ENCODE data around the gene TUBG2. TPM values are rescaled to one million over a fixed set of nuclear protein-coding genes. Genes with fewer than 3 reads are reported as not detected.

TUBG2 gene
- total and polyA plus RNA-seq, 10 of the 15 experiments (the other 5 are each of a cell fraction or from before 2014, with no cell fraction given), result 1.2 to 12.5 (median 8.9) TPM

DNA sequence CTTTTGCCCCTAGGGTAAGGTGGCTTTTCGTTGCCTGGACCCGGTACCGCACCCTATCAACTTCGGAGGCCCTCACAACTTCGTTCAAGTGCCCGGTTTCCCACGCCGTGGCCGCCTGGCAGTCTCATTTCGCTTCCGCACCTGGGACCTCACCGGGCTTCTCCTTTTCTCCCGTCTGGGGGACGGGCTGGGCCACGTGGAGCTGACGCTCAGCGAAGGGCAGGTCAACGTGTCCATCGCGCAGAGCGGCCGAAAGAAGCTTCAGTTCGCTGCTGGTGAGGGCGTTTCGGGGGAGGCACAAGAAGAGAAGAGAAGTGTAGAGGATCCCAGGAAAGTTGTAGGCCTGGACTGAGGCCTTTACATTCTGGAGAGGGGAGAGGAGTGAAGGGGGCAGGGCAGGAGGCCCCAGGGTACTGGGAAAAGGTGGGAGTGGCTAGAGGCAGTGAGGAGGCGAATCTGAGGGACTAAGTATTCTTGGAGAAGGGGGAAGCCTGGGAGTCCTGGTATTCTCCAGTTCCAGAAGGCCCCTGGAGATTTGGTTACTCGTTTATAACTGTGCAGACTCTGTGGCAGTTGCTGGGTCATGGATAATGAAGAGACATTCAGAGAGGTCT, 28.7 kb downstream of the TUBG2 start:
- CTCF ChIA-PET, result no interaction called here
- in situ Hi-C loops (cut with MboI), result no loop called here
- Histone ChIP-seq H3K9me3 (replicated peaks; ENCODE audit: control insufficient read depth, insufficient read depth, low read length) (no peaks in the 10 kb centered on the region; the same call in 2 of the 3 replicates), H3K4me1 (ENCODE audit: control insufficient read depth, insufficient read depth, low read length) (no peaks in the 10 kb centered on the region), H3K27me3 (replicated peaks in 1 of 2; ENCODE audit: control insufficient read depth in 2 of 2, insufficient read depth in 2 of 2, low read length in 1 of 2) (no peaks in the 10 kb centered on the region), H3K4me2 (ENCODE audit: control insufficient read depth, insufficient read depth) (no peak overlapping the region), H2AFZ (ENCODE audit: control insufficient read depth, low read depth, low read length) (no peak overlapping the region), H3K9ac (ENCODE audit: control insufficient read depth, insufficient read depth, low read length) (no peak overlapping the region), H4K20me1 (ENCODE audit: control insufficient read depth, insufficient read depth) (no peaks in the 10 kb centered on the region), H3K4me3 (no peak overlapping the region), H3K27ac (ENCODE audit: control insufficient read depth, insufficient read depth) (no peak overlapping the region), H3K79me2 (ENCODE audit: control insufficient read depth, insufficient read depth, low read length) (peaks cover 11% of the 10 kb centered on the region), H3K36me3 (ENCODE audit: control insufficient read depth in 2 of 2, insufficient read depth in 2 of 2, low read length in 1 of 2) (peaks cover 11 to 12% of the 10 kb centered on the region in 2 experiments; a peak in 3 of 4 replicates)
- BruUV-seq (replicated peaks), result no TSS peak
- intact Hi-C loops (cut with micrococcal nuclease; ENCODE audit: unreplicated experiment), result no loop called here
- no peak for ATAC-seq
- POLR2A ChIA-PET, result no interaction called here
- WGBS (ENCODE audit: insufficient coverage, insufficient replicate concordance, low lambda C conversion rate, missing lambda C conversion rate), result 90% methylated on average over 26 of the region's 27 CpGs
- RAD21 ChIA-PET (ENCODE audit: unreplicated experiment), result no interaction called here
- SMC1A ChIA-PET (ENCODE audit: uncharacterized antibody, unreplicated experiment), result no interaction called here
- no peak for DNase-seq (ENCODE audit: low read depth, low spot score)
- no peak for FAIRE-seq
- TF ChIP-seq MXI1 (IDR thresholded peaks at IDR 0.05; ENCODE audit: low read depth, low read length) (no peak), DPF2 (IDR thresholded peaks at IDR 0.05) (no peak), EZH2 (IDR thresholded peaks at IDR 0.05; ENCODE audit: borderline replicate concordance, control insufficient read depth, low read depth, low read length) (no peak), GATAD2B (conservative IDR thresholded peaks at IDR 0.05; ENCODE audit: low read depth) (no peak), CREB1 (IDR thresholded peaks at IDR 0.05; ENCODE audit: low read depth) (no peak), SUPT20H (IDR thresholded peaks at IDR 0.05; ENCODE audit: borderline replicate concordance, control insufficient read depth, low read depth, low read length) (no peak), KLF5 (IDR thresholded peaks at IDR 0.05; ENCODE audit: partially characterized antibody) (no peak), CBX3 (IDR thresholded peaks at IDR 0.05; ENCODE audit: borderline replicate concordance, low read depth) (no peak), TCF7 (IDR thresholded peaks at IDR 0.05; ENCODE audit: borderline replicate concordance) (no peak), CHD1 (IDR thresholded peaks at IDR 0.05; ENCODE audit: low read depth, low read length) (no peak)
- TF ChIP-seq, protein P1, sequence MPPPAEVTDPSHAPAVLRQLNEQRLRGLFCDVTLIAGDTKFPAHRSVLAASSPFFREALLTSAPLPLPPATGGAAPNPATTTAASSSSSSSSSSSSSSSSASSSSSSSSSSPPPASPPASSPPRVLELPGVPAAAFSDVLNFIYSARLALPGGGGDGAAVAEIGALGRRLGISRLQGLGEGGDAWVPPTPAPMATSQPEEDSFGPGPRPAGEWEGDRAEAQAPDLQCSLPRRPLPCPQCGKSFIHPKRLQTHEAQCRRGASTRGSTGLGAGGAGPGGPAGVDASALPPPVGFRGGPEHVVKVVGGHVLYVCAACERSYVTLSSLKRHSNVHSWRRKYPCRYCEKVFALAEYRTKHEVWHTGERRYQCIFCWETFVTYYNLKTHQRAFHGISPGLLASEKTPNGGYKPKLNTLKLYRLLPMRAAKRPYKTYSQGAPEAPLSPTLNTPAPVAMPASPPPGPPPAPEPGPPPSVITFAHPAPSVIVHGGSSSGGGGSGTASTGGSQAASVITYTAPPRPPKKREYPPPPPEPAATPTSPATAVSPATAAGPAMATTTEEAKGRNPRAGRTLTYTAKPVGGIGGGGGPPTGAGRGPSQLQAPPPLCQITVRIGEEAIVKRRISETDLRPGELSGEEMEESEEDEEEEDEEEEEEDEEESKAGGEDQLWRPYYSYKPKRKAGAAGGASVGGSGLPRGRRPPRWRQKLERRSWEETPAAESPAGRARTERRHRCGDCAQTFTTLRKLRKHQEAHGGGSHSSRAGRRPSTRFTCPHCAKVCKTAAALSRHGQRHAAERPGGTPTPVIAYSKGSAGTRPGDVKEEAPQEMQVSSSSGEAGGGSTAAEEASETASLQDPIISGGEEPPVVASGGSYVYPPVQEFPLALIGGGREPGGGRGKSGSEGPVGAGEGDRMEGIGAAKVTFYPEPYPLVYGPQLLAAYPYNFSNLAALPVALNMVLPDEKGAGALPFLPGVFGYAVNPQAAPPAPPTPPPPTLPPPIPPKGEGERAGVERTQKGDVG (CRISPR knock-in tag; IDR thresholded peaks at IDR 0.05), result no peak
- TF ChIP-seq, protein P2, sequence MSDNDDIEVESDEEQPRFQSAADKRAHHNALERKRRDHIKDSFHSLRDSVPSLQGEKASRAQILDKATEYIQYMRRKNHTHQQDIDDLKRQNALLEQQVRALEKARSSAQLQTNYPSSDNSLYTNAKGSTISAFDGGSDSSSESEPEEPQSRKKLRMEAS (IDR thresholded peaks at IDR 0.05; ENCODE audit: low read depth, low read length), result no peak
- TF ChIP-seq, protein P3, sequence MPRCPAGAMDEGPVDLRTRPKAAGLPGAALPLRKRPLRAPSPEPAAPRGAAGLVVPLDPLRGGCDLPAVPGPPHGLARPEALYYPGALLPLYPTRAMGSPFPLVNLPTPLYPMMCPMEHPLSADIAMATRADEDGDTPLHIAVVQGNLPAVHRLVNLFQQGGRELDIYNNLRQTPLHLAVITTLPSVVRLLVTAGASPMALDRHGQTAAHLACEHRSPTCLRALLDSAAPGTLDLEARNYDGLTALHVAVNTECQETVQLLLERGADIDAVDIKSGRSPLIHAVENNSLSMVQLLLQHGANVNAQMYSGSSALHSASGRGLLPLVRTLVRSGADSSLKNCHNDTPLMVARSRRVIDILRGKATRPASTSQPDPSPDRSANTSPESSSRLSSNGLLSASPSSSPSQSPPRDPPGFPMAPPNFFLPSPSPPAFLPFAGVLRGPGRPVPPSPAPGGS (IDR thresholded peaks at IDR 0.05; ENCODE audit: borderline replicate concordance, insufficient read depth, low read depth, low read length, poor library complexity, severe bottlenecking), result no peak
